Loucy (cell line): ENCODE data around the gene PLEKHA1.

Experiments used
- H2AFZ ChIP-seq: fragments of 200-600 bp; sonication (generic); 2 replicates; pipeline ENCODE4 v1.6.0; 2016; ENCODE audit warnings: antibody characterized with exemption, mild to moderate bottlenecking, low read length, moderate library complexity
- H3F3A ChIP-seq: fragments of 200-600 bp; 2 replicates; pipeline ENCODE4 v1.6.0; 2016; ENCODE audit warnings: antibody characterized with exemption, low read depth, mild to moderate bottlenecking
- H3K27me3 ChIP-seq: fragments of 200-600 bp; sonication (generic); 2 replicates; pipeline ENCODE4 v1.6.1; 2014; ENCODE audit warnings: low read length, mild to moderate bottlenecking; ENCODE audit not compliant: insufficient read depth, poor library complexity, severe bottlenecking
- H3K36me3 ChIP-seq: fragments of 200-600 bp; sonication (generic); 2 replicates; pipeline ENCODE4 v1.6.1; 2016; ENCODE audit warnings: low read length; ENCODE audit not compliant: insufficient read depth
- H3K4me1 ChIP-seq: fragments of 200-600 bp; sonication (generic); 2 replicates; pipeline ENCODE4 v1.5.1; 2014; ENCODE audit warnings: low read length, mild to moderate bottlenecking; ENCODE audit not compliant: insufficient read depth, poor library complexity, severe bottlenecking
- H3K4me2 ChIP-seq: fragments of 200-600 bp; sonication (generic); 2 replicates; pipeline ENCODE4 v1.6.0; 2014; ENCODE audit warnings: antibody characterized with exemption, low read length, low read depth, mild to moderate bottlenecking; ENCODE audit not compliant: poor library complexity, severe bottlenecking
- H3K4me3 ChIP-seq: fragments of 200-600 bp; sonication (generic); 2 replicates; pipeline ENCODE4 v1.5.1; 2014; ENCODE audit warnings: low read length, mild to moderate bottlenecking, mixed read lengths; ENCODE audit not compliant: poor library complexity, severe bottlenecking
- H3K79me2 ChIP-seq: fragments of 200-600 bp; sonication (generic); 2 replicates; pipeline ENCODE4 v1.6.1; 2014; ENCODE audit warnings: low read length; ENCODE audit not compliant: insufficient read depth
- H3K9ac ChIP-seq: fragments of 200-600 bp; sonication (generic); 2 replicates; pipeline ENCODE4 v1.6.0; 2014; ENCODE audit warnings: mild to moderate bottlenecking, low read depth, low read length, moderate library complexity; ENCODE audit not compliant: poor library complexity, severe bottlenecking
- H3K9me2 ChIP-seq: fragments of 200-600 bp; sonication (generic); replicated peaks from 2 replicates; pipeline ENCODE4 v1.6.1; 2016; ENCODE audit warnings: low read depth, low read length, mixed read lengths
- H3K9me3 ChIP-seq: fragments of 200-600 bp; sonication (generic); 2 replicates; pipeline ENCODE4 v1.6.1; 2014; ENCODE audit warnings: mild to moderate bottlenecking, antibody characterized with exemption, low read length, low read depth; ENCODE audit not compliant: insufficient read depth
- H4K20me1 ChIP-seq: fragments of 200-600 bp; sonication (generic); 2 replicates; pipeline ENCODE4 v1.6.0; 2014; ENCODE audit warnings: antibody characterized with exemption, low read length, mild to moderate bottlenecking; ENCODE audit not compliant: insufficient read depth, poor library complexity, severe bottlenecking
- CTCF ChIP-seq: fragments of 200-600 bp; sonication (generic); conservative IDR thresholded peaks from 2 replicates; pipeline ENCODE4 v1.5.1; 2014; ENCODE audit warnings: mild to moderate bottlenecking, antibody characterized with exemption, low read length
- EZH2phosphoT487 ChIP-seq: fragments of 200-600 bp; IDR thresholded peaks from 2 replicates; pipeline ENCODE4 v1.6.1; 2018; ENCODE audit warnings: antibody characterized with exemption, mild to moderate bottlenecking, moderate library complexity, borderline replicate concordance

PLEKHA1 gene

GRCh38 chr10:122473116-122473515 is 98.6 kb downstream of the PLEKHA1 start:
- H3K9ac ChIP-seq, result no peak overlapping the region
- no peaks in the 10 kb centered on the region for H3K9me2 ChIP-seq
- no peaks in the 10 kb centered on the region for H3F3A ChIP-seq
- no peaks in the 10 kb centered on the region for H3K79me2 ChIP-seq
- no peaks in the 10 kb centered on the region for H3K27me3 ChIP-seq
- H4K20me1 ChIP-seq, result no peaks in the 10 kb centered on the region
- no peaks in the 10 kb centered on the region for H3K36me3 ChIP-seq
- H3K4me1 ChIP-seq, result no peaks in the 10 kb centered on the region
- TF ChIP-seq CTCF (no peak), EZH2phosphoT487 (no peak)
- H3K9me3 ChIP-seq, result no peaks in the 10 kb centered on the region
- H3K4me3 ChIP-seq, result no peak overlapping the region
- no peak overlapping the region for H3K4me2 ChIP-seq
- no peak overlapping the region for H2AFZ ChIP-seq

- H3K9ac ChIP-seq, result no peak overlapping the region
- no peak overlapping the region for H3K4me3 ChIP-seq
- TF ChIP-seq EZH2phosphoT487 (no peak), CTCF (no peak)
- no peak overlapping the region for H3K4me2 ChIP-seq
- no peaks in the 10 kb centered on the region for H4K20me1 ChIP-seq
- no peaks in the 10 kb centered on the region for H3F3A ChIP-seq
- no peak overlapping the region for H2AFZ ChIP-seq
- H3K79me2 ChIP-seq, result no peaks in the 10 kb centered on the region
- no peaks in the 10 kb centered on the region for H3K4me1 ChIP-seq
- H3K36me3 ChIP-seq, result no peaks in the 10 kb centered on the region
- no peaks in the 10 kb centered on the region for H3K9me3 ChIP-seq
- no peaks in the 10 kb centered on the region for H3K9me2 ChIP-seq
- H3K27me3 ChIP-seq, result no peaks in the 10 kb centered on the region
Measured at GRCh38 chr10:122474131-122474818, 99.8 kb downstream of the PLEKHA1 start.

GRCh38 chr10:122475100-122475499 is 100.6 kb downstream of the PLEKHA1 start:
- Histone ChIP-seq H3F3A (no peaks in the 10 kb centered on the region), H3K79me2 (no peaks in the 10 kb centered on the region), H3K27me3 (no peaks in the 10 kb centered on the region), H4K20me1 (no peaks in the 10 kb centered on the region), H3K9me3 (no peaks in the 10 kb centered on the region), H3K4me1 (no peaks in the 10 kb centered on the region), H2AFZ (no peak overlapping the region), H3K9me2 (no peaks in the 10 kb centered on the region), H3K9ac (no peak overlapping the region), H3K4me2 (no peak overlapping the region), H3K4me3 (no peak overlapping the region), H3K36me3 (no peaks in the 10 kb centered on the region)
- TF ChIP-seq CTCF (no peak), EZH2phosphoT487 (no peak)
